HepG2 (cell line): ENCODE results near the gene NRL. TPM values are rescaled to one million over a fixed set of nuclear protein-coding genes. Genes with fewer than 3 reads are reported as not detected.

Source experiments
- ELF4 ChIP-seq: sonication (generic); formaldehyde crosslinking; IDR thresholded peaks from 2 replicates; pipeline ENCODE4 v1.5.0; 2020; ENCODE audit warnings: missing genetic modification reagents, mild to moderate bottlenecking, moderate library complexity, borderline replicate concordance
- FOSL2 ChIP-seq: sonication (generic); formaldehyde crosslinking; IDR thresholded peaks from 2 replicates; pipeline ENCODE4 v1.4.0; 2020; ENCODE audit warnings: missing genetic modification reagents
- GZF1 ChIP-seq: sonication (generic); formaldehyde crosslinking; IDR thresholded peaks from 2 replicates; pipeline ENCODE4 v1.5.1; 2020; ENCODE audit warnings: mild to moderate bottlenecking, missing genetic modification reagents
- HINFP ChIP-seq: sonication (generic); formaldehyde crosslinking; IDR thresholded peaks from 2 replicates; pipeline ENCODE4 v1.4.0; 2020; ENCODE audit warnings: low read depth, mild to moderate bottlenecking, missing genetic modification reagents
- KLF16 ChIP-seq, 2 experiments: sonication (generic) in 1 of 2; formaldehyde crosslinking in 1 of 2; IDR thresholded peaks; 2 replicates each; pipeline versions ENCODE4 v1.6.1 to v1.8.0; 2016 to 2023; ENCODE audit warnings: missing genetic modification reagents in 2 of 2, missing compliant biosample characterization in 1 of 2
- KMT2A ChIP-seq: sonication (generic); formaldehyde crosslinking; IDR thresholded peaks from 2 replicates; pipeline ENCODE4 v1.4.0; 2020; ENCODE audit warnings: missing genetic modification reagents
- MAFG ChIP-seq: sonication (generic); formaldehyde crosslinking; IDR thresholded peaks from 2 replicates; pipeline ENCODE4 v1.5.1; 2020; ENCODE audit warnings: mild to moderate bottlenecking, missing genetic modification reagents
- MATR3 ChIP-seq: sonication (generic); formaldehyde crosslinking; IDR thresholded peaks from 2 replicates; pipeline ENCODE4 v1.4.0; 2020; ENCODE audit warnings: missing genetic modification reagents
- MAX ChIP-seq: IDR thresholded peaks from 2 replicates; pipeline ENCODE4 v1.6.1; 2012; ENCODE audit warnings: inconsistent platforms
- RELA ChIP-seq: sonication (generic); formaldehyde crosslinking; IDR thresholded peaks from 2 replicates; pipeline ENCODE4 v1.4.0; 2020; ENCODE audit warnings: missing genetic modification reagents
- SP5 ChIP-seq: IDR thresholded peaks from 2 replicates; pipeline ENCODE4 v1.6.1; 2016; ENCODE audit warnings: low read depth, borderline replicate concordance
- YEATS2 ChIP-seq: sonication (generic); formaldehyde crosslinking; IDR thresholded peaks from 2 replicates; pipeline ENCODE4 v1.4.0; 2020; ENCODE audit warnings: missing genetic modification reagents, borderline replicate concordance
- ZC3H4 ChIP-seq: sonication (generic); formaldehyde crosslinking; IDR thresholded peaks from 2 replicates; pipeline ENCODE4 v1.4.0; 2020; ENCODE audit warnings: missing genetic modification reagents, borderline replicate concordance
- ZMYM4 ChIP-seq: sonication (generic); formaldehyde crosslinking; IDR thresholded peaks from 2 replicates; pipeline ENCODE4 v1.8.1; 2023; ENCODE audit warnings: mild to moderate bottlenecking, missing genetic modification reagents
- ZNF121 ChIP-seq: sonication (generic); formaldehyde crosslinking; IDR thresholded peaks from 2 replicates; pipeline ENCODE4 v1.5.0; 2020; ENCODE audit warnings: mild to moderate bottlenecking, missing genetic modification reagents
- ZNF235 ChIP-seq: sonication (generic); formaldehyde crosslinking; IDR thresholded peaks from 2 replicates; pipeline ENCODE4 v1.8.1; 2023; ENCODE audit warnings: mild to moderate bottlenecking, missing genetic modification reagents, borderline replicate concordance
- ZNF296 ChIP-seq: sonication (generic); formaldehyde crosslinking; conservative IDR thresholded peaks from 2 replicates; pipeline ENCODE4 v1.5.0; 2020; ENCODE audit warnings: mild to moderate bottlenecking, missing genetic modification reagents
- polyA plus RNA-seq, 8 experiments: library from polyadenylated mRNA; depleted of rRNA in 3 of 8; stranded (reverse) in 7 of 8; unstranded in 1 of 8; fragments of >200 nt; fragmentation: Illumina TruSeq in 4 of 8; extraction: Trizol in 4 of 8; gene quantifications; 2 replicates each; pipeline versions ENCODE4 v1.2.1 to v1.2.3, GENCODE V29; 2011 to 2016; ENCODE audit warnings: low read depth in 4 of 8, missing spikeins in 1 of 8, mixed read lengths in 1 of 8; ENCODE audit not compliant: insufficient read depth in 1 of 8
- total RNA-seq, 5 experiments: library from RNA; depleted of rRNA; stranded (reverse); fragments of >200 nt; fragmentation: Illumina TruSeq; extraction: Trizol; gene quantifications; 2 replicates each; pipeline ENCODE4 v1.2.3, GENCODE V29; 2016; ENCODE audit warnings: low read depth in 1 of 5
- TF ChIP-seq, protein P1 (sequence below): sonication (generic); formaldehyde crosslinking; IDR thresholded peaks from 2 replicates; pipeline ENCODE4 v1.5.0; 2020; ENCODE audit warnings: mild to moderate bottlenecking, missing genetic modification reagents
- TF ChIP-seq, protein P2 (sequence below): sonication (generic); formaldehyde crosslinking; IDR thresholded peaks from 2 replicates; pipeline ENCODE4 v1.5.1; 2020; ENCODE audit warnings: missing genetic modification reagents, mild to moderate bottlenecking, borderline replicate concordance
- TF ChIP-seq, protein P3 (sequence below): IDR thresholded peaks from 2 replicates; pipeline ENCODE4 v1.6.1; 2016; ENCODE audit warnings: missing compliant biosample characterization, missing genetic modification reagents, borderline replicate concordance

The NRL gene
- total and polyA plus RNA-seq, 2 of the 13 experiments (the other 11 are each of a cell fraction or from before 2014, with no cell fraction given) = 2.5 to 4.7 TPM

- TF ChIP-seq MAFG (no peak), ZMYM4 (CRISPR knock-in tag) (peak; percentile 55; the same call in 1 of the 2 replicates), ZNF296 (peak; percentile 68; the same call in 1 of the 2 replicates), ZNF121 (no peak), FOSL2 (no peak), MAX (peak; percentile 18; the same call in 1 of the 2 replicates), ELF4 (CRISPR knock-in tag) (0 out of 2 replicates have a peak, but pooled peaks have one; percentile 47), KMT2A (CRISPR knock-in tag) (no peak), MATR3 (CRISPR knock-in tag) (no peak), KLF16 (CRISPR knock-in tag; IDR thresholded peaks at IDR 0.05) (0 out of 4 replicates have a peak, but pooled peaks of 1 of the 2 experiments have one; percentile 23), ZC3H4 (CRISPR knock-in tag) (no peak), RELA (CRISPR knock-in tag) (peak; percentile 74; the same call in 1 of the 2 replicates), SP5 (CRISPR knock-in tag) (peak; percentile 27; the same call in 1 of the 2 replicates), YEATS2 (CRISPR knock-in tag) (peak; percentile 27; the same call in 1 of the 2 replicates), ZNF235 (no peak), GZF1 (CRISPR knock-in tag) (0 out of 2 replicates have a peak, but pooled peaks have one; percentile 66), HINFP (CRISPR knock-in tag) (0 out of 2 replicates have a peak, but pooled peaks have one; percentile 64)
- TF ChIP-seq, protein P1, sequence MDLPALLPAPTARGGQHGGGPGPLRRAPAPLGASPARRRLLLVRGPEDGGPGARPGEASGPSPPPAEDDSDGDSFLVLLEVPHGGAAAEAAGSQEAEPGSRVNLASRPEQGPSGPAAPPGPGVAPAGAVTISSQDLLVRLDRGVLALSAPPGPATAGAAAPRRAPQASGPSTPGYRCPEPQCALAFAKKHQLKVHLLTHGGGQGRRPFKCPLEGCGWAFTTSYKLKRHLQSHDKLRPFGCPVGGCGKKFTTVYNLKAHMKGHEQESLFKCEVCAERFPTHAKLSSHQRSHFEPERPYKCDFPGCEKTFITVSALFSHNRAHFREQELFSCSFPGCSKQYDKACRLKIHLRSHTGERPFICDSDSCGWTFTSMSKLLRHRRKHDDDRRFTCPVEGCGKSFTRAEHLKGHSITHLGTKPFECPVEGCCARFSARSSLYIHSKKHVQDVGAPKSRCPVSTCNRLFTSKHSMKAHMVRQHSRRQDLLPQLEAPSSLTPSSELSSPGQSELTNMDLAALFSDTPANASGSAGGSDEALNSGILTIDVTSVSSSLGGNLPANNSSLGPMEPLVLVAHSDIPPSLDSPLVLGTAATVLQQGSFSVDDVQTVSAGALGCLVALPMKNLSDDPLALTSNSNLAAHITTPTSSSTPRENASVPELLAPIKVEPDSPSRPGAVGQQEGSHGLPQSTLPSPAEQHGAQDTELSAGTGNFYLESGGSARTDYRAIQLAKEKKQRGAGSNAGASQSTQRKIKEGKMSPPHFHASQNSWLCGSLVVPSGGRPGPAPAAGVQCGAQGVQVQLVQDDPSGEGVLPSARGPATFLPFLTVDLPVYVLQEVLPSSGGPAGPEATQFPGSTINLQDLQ = no peak
- TF ChIP-seq, protein P2, sequence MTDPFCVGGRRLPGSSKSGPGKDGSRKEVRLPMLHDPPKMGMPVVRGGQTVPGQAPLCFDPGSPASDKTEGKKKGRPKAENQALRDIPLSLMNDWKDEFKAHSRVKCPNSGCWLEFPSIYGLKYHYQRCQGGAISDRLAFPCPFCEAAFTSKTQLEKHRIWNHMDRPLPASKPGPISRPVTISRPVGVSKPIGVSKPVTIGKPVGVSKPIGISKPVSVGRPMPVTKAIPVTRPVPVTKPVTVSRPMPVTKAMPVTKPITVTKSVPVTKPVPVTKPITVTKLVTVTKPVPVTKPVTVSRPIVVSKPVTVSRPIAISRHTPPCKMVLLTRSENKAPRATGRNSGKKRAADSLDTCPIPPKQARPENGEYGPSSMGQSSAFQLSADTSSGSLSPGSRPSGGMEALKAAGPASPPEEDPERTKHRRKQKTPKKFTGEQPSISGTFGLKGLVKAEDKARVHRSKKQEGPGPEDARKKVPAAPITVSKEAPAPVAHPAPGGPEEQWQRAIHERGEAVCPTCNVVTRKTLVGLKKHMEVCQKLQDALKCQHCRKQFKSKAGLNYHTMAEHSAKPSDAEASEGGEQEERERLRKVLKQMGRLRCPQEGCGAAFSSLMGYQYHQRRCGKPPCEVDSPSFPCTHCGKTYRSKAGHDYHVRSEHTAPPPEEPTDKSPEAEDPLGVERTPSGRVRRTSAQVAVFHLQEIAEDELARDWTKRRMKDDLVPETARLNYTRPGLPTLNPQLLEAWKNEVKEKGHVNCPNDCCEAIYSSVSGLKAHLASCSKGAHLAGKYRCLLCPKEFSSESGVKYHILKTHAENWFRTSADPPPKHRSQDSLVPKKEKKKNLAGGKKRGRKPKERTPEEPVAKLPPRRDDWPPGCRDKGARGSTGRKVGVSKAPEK (CRISPR knock-in tag) = no peak; the same call in 1 of the 2 replicates
- TF ChIP-seq, protein P3, sequence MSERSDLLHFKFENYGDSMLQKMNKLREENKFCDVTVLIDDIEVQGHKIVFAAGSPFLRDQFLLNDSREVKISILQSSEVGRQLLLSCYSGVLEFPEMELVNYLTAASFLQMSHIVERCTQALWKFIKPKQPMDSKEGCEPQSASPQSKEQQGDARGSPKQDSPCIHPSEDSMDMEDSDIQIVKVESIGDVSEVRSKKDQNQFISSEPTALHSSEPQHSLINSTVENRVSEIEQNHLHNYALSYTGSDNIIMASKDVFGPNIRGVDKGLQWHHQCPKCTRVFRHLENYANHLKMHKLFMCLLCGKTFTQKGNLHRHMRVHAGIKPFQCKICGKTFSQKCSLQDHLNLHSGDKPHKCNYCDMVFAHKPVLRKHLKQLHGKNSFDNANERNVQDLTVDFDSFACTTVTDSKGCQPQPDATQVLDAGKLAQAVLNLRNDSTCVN (CRISPR knock-in tag) = peak; percentile 37; the same call in 1 of the 2 replicates
Measured at GRCh38 chr14:24067133-24068082, 47.3 kb downstream of the NRL start (continued).
